ENCODE measurements around the gene MAK. TPM values are rescaled to one million over a fixed set of nuclear protein-coding genes. Genes with fewer than 3 reads are reported as not detected.

Gene MAK
- polyA plus RNA-seq, 2 of the 4 experiments (the other 2 are of a cell fraction) = 0.05 to 0.09 TPM

DNA sequence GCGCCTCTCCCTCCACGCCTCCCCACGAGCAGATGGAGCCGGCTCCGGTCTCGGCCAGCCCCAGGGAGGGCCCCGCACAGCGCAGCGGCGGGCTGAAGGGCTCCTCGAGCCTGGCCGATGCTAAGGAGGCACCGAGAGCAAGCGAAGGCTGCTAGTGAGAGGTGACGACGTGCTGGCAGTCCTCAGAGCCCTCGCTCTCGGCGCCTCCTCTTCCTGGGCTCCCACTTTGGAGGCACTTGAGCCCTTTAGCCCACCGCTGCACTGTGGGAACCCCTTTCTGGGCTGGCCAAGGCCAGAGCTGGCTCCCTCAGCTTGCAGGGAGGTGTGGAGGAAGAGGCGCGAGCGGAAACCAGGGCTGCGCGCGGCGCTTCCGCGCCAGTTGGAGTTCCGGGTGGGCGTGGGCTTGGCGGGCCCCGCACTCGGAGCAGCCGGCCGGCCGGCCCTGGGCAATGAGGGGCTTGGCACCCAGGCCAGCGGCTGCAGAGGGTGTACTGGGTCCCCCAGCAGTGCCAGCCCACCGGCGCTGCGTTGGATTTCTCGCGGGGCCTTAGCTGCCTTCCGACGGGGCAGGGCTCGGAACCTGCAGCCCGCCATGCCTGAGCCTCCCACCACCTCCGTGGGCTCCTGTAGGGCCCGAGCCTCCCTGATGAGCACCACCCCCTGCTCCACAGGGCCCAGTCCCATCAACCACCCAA is 117.9 kb downstream of the MAK start:
- WGBS (ENCODE audit: missing lambda C conversion rate) = 98% methylated on average over 24 of the region's 49 CpGs
- CTCF ChIA-PET = interaction anchor here (1.2 to 2.2 kb wide), 3 partner anchors 11 to 45 kb away, joined by 4 to 5 read pairs (median 4); no protein-coding TSS in a partner anchor
- no peak overlapping the region for H3K4me3 ChIP-seq

DNA sequence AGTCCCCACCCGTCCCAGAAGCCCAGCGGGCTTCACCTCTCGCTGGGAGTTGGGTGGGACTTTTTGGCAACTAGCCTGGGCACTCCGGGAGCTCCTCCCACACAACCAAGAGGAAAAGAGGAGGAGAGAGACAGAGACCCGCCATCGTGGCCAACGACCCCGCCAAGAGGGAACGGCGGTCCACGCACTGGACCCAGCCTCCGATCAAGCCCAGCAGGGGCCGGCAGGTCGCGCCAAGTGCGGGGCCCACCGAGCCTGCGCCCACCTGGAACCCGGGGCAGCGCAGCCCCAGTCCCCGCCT is 118.4 kb downstream of the MAK start:
- Histone ChIP-seq H3K27ac (no peak overlapping the region), H3K4me1 (peaks cover 17% of the 10 kb centered on the region), H3K4me3 (no peak overlapping the region), H3K9me3 (peaks cover 6% of the 10 kb centered on the region; the same call in 1 of the 3 replicates), H3K4me2 (no peak overlapping the region)
- CTCF ChIA-PET = interaction anchor here (2.2 kb wide), 1 partner anchor 46 kb away, joined by 5 read pairs; no protein-coding TSS in a partner anchor
- no peak for ATAC-seq
- FAIRE-seq = no peak
- TF ChIP-seq RCOR1 (IDR thresholded peaks at IDR 0.05; ENCODE audit: low read depth, low read length) = no peak
- TF ChIP-seq ESRRA (IDR thresholded peaks at IDR 0.05; ENCODE audit: borderline replicate concordance, low read length) = no peak
- TF ChIP-seq ZSCAN20 (CRISPR knock-in tag; IDR thresholded peaks at IDR 0.05) = no peak
- TF ChIP-seq JUNB (IDR thresholded peaks at IDR 0.05) = no peak
- no peak for TF ChIP-seq KDM5A (IDR thresholded peaks at IDR 0.05)
- no peak for TF ChIP-seq ZC3H11A (IDR thresholded peaks at IDR 0.05)
- no peak for TF ChIP-seq SMC3 (IDR thresholded peaks at IDR 0.05)
- TF ChIP-seq MAZ (IDR thresholded peaks at IDR 0.05; ENCODE audit: borderline replicate concordance, low read depth, low read length) = no peak
- TF ChIP-seq, protein P1, sequence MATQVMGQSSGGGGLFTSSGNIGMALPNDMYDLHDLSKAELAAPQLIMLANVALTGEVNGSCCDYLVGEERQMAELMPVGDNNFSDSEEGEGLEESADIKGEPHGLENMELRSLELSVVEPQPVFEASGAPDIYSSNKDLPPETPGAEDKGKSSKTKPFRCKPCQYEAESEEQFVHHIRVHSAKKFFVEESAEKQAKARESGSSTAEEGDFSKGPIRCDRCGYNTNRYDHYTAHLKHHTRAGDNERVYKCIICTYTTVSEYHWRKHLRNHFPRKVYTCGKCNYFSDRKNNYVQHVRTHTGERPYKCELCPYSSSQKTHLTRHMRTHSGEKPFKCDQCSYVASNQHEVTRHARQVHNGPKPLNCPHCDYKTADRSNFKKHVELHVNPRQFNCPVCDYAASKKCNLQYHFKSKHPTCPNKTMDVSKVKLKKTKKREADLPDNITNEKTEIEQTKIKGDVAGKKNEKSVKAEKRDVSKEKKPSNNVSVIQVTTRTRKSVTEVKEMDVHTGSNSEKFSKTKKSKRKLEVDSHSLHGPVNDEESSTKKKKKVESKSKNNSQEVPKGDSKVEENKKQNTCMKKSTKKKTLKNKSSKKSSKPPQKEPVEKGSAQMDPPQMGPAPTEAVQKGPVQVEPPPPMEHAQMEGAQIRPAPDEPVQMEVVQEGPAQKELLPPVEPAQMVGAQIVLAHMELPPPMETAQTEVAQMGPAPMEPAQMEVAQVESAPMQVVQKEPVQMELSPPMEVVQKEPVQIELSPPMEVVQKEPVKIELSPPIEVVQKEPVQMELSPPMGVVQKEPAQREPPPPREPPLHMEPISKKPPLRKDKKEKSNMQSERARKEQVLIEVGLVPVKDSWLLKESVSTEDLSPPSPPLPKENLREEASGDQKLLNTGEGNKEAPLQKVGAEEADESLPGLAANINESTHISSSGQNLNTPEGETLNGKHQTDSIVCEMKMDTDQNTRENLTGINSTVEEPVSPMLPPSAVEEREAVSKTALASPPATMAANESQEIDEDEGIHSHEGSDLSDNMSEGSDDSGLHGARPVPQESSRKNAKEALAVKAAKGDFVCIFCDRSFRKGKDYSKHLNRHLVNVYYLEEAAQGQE (IDR thresholded peaks at IDR 0.05) = no peak
- no peak for TF ChIP-seq KDM1A (IDR thresholded peaks at IDR 0.05; ENCODE audit: low read depth)
- no peak for TF ChIP-seq MYC (IDR thresholded peaks at IDR 0.05; ENCODE audit: borderline replicate concordance, low read length)
- TF ChIP-seq, protein P2, sequence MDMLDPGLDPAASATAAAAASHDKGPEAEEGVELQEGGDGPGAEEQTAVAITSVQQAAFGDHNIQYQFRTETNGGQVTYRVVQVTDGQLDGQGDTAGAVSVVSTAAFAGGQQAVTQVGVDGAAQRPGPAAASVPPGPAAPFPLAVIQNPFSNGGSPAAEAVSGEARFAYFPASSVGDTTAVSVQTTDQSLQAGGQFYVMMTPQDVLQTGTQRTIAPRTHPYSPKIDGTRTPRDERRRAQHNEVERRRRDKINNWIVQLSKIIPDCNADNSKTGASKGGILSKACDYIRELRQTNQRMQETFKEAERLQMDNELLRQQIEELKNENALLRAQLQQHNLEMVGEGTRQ (IDR thresholded peaks at IDR 0.05) = no peak
- DNase-seq (ENCODE audit: low read depth in 1 of 2, low spot score in 1 of 2) = no peak
- POLR2A ChIA-PET = interaction anchor here (1.7 kb wide), 1 partner anchor 25 kb away, joined by 4 read pairs; the partner anchor contains the start of genes C6orf52 and PAK1IP1
- WGBS (ENCODE audit: missing lambda C conversion rate) = 98% methylated on average over 14 of the region's 21 CpGs

More for the DNA sequence above, 117.9 kb downstream of the MAK start:
- Histone ChIP-seq H3K4me1 (peaks cover 17% of the 10 kb centered on the region), H3K27ac (no peak overlapping the region), H3K9me3 (peaks cover 6% of the 10 kb centered on the region; the same call in 1 of the 3 replicates), H3K4me2 (no peak overlapping the region)
- ATAC-seq = no peak
- no peak for FAIRE-seq
- TF ChIP-seq EHMT2 (IDR thresholded peaks at IDR 0.05; ENCODE audit: low read depth) (no peak), BHLHE40 (IDR thresholded peaks at IDR 0.05; ENCODE audit: low read depth, low read length) (no peak), HEYL (CRISPR knock-in tag; IDR thresholded peaks at IDR 0.05) (no peak), MAZ (IDR thresholded peaks at IDR 0.05; ENCODE audit: borderline replicate concordance, low read depth, low read length) (no peak), EP300 (IDR thresholded peaks at IDR 0.05) (no peak), FOSL2 (IDR thresholded peaks at IDR 0.05) (no peak), FOSL2 (CRISPR knock-in tag; IDR thresholded peaks at IDR 0.05) (no peak)
- DNase-seq (ENCODE audit: low read depth in 1 of 2, low spot score in 1 of 2) = no peak
- POLR2A ChIA-PET = interaction anchor here (0.5 to 1.7 kb wide), 2 partner anchors 25 to 26 kb away, joined by 3 to 4 read pairs; partner anchors contain the start of genes C6orf52 and PAK1IP1
